ENCODE measurements around the gene ANK3. TPM values are rescaled to one million over a fixed set of nuclear protein-coding genes. Genes with fewer than 3 reads are reported as not detected.

Gene ANK3
- total and polyA plus RNA-seq, 2 experiments from 2014 or later: 46.5 to 85.2 TPM

GRCh38 chr10:60394446-60394845 lies 4.8 kb upstream of the ANK3 start (continued):
- no peak for TF ChIP-seq CTCF (conservative IDR thresholded peaks at IDR 0.05; ENCODE audit: low read depth in 2 of 2)
- no peak for TF ChIP-seq EZH2 (IDR thresholded peaks at IDR 0.05; ENCODE audit: low read depth, unreplicated experiment)
- no peak for TF ChIP-seq NANOG (IDR thresholded peaks at IDR 0.05; ENCODE audit: borderline replicate concordance)
- no peak for TF ChIP-seq POLR2AphosphoS5 (IDR thresholded peaks at IDR 0.05; ENCODE audit: low read depth)
- no peak for TF ChIP-seq REST (IDR thresholded peaks at IDR 0.05; ENCODE audit: unreplicated experiment)
- no peak for TF ChIP-seq ETS1 (IDR thresholded peaks at IDR 0.05)
- TF ChIP-seq ZNF114 (CRISPR knock-in tag; IDR thresholded peaks at IDR 0.05): no peak
- no peak for TF ChIP-seq EZH2phosphoT487 (IDR thresholded peaks at IDR 0.05; ENCODE audit: unreplicated experiment)
- no peak for TF ChIP-seq ZNF331 (CRISPR knock-in tag; IDR thresholded peaks at IDR 0.05; ENCODE audit: low read depth)

- H3K9me3 Mint-ChIP-seq: no peaks in the 10 kb centered on the region
- no peaks in the 10 kb centered on the region for H4K20me1 ChIP-seq (replicated peaks; ENCODE audit: insufficient read depth)
- no peak overlapping the region; the same call in 1 of the 2 replicates for H3K4me2 ChIP-seq
- ATAC-seq (no peak), DNase-seq (ENCODE audit: low spot score) (no peak)
- H3K27me3 ChIP-seq (ENCODE audit: insufficient read depth): peaks cover 2% of the 10 kb centered on the region; the same call in 1 of the 2 replicates
- no peaks in the 10 kb centered on the region for H3F3A ChIP-seq (replicated peaks; ENCODE audit: low read depth)
- no peak overlapping the region for H3K27ac Mint-ChIP-seq
- peaks cover 23% of the 10 kb centered on the region for H3K4me1 Mint-ChIP-seq
- no peak overlapping the region for H3K27ac ChIP-seq (ENCODE audit: low read depth)
- no peak overlapping the region for H3K4me3 ChIP-seq
- no peaks in the 10 kb centered on the region for H3K36me3 Mint-ChIP-seq (ENCODE audit: low read depth)
- no peaks in the 10 kb centered on the region for H3K36me3 ChIP-seq (ENCODE audit: insufficient read depth)
- H3K9me2 ChIP-seq (ENCODE audit: insufficient read depth): no peaks in the 10 kb centered on the region
- peaks cover 3% of the 10 kb centered on the region for H3K27me3 Mint-ChIP-seq (ENCODE audit: insufficient read depth, low read depth, poor library complexity)
- H2AFZ ChIP-seq: no peak overlapping the region
- H3K4me3 Mint-ChIP-seq: no peak overlapping the region
- H3K4me1 ChIP-seq (ENCODE audit: insufficient read depth): peaks cover 22% of the 10 kb centered on the region
- H3K79me2 ChIP-seq (replicated peaks; ENCODE audit: insufficient read depth): no peaks in the 10 kb centered on the region
- TF ChIP-seq POLR2AphosphoS5 (IDR thresholded peaks at IDR 0.05; ENCODE audit: low read depth) (no peak), NANOG (IDR thresholded peaks at IDR 0.05; ENCODE audit: borderline replicate concordance) (no peak), ZNF462 (CRISPR knock-in tag; IDR thresholded peaks at IDR 0.05) (no peak), STAT1 (IDR thresholded peaks at IDR 0.05; ENCODE audit: unreplicated experiment) (no peak), JUNB (IDR thresholded peaks at IDR 0.05; ENCODE audit: unreplicated experiment) (no peak)
These were observed 550 bp upstream of the ANK3 start for GRCh38 chr10:60390224-60390626.

Measured in GM23338 (cell line).